Smooth muscle cell (in vitro differentiated cells): ENCODE measurements around the gene BCR. TPM values are rescaled to one million over a fixed set of nuclear protein-coding genes. Genes with fewer than 3 reads are reported as not detected.

Source experiments
- DNase-seq: peaks from one replicate; lab custom pipeline; 2025; ENCODE audit not compliant: unreplicated experiment; lab: John Stamatoyannopoulos, UW
- H2AFZ ChIP-seq: fragments of 200-600 bp; sonication (generic); 2 replicates; pipeline ENCODE4 v1.6.0; 2016; ENCODE audit warnings: antibody characterized with exemption, low read depth, mild to moderate bottlenecking
- H3F3A ChIP-seq: fragments of 200-600 bp; sonication (generic); 2 replicates; pipeline ENCODE4 v1.6.0; 2017; ENCODE audit warnings: antibody characterized with exemption, low read depth
- H3K27ac ChIP-seq: fragments of 200-600 bp; sonication (generic); 2 replicates; pipeline ENCODE4 v1.5.1; 2016; ENCODE audit warnings: low read depth, mild to moderate bottlenecking
- H3K27me3 ChIP-seq: fragments of 200-600 bp; sonication (generic); 2 replicates; pipeline ENCODE4 v1.6.1; 2016; ENCODE audit warnings: low read depth, mild to moderate bottlenecking
- H3K36me3 ChIP-seq: fragments of 200-600 bp; sonication (generic); 2 replicates; pipeline ENCODE4 v1.5.1; 2016; ENCODE audit warnings: low read depth
- H3K4me1 ChIP-seq: fragments of 200-600 bp; sonication (generic); 2 replicates; pipeline ENCODE4 v1.5.1; 2016; ENCODE audit warnings: low read depth
- H3K4me2 ChIP-seq: fragments of 200-600 bp; sonication (generic); 2 replicates; pipeline ENCODE4 v1.6.0; 2016; ENCODE audit warnings: mild to moderate bottlenecking
- H3K4me3 ChIP-seq: fragments of 200-600 bp; sonication (generic); 2 replicates; pipeline ENCODE4 v1.5.1; 2016; ENCODE audit warnings: mild to moderate bottlenecking
- H3K79me2 ChIP-seq: fragments of 200-600 bp; sonication (generic); 2 replicates; pipeline ENCODE4 v1.6.0; 2016; ENCODE audit warnings: low read depth, mild to moderate bottlenecking
- H3K9ac ChIP-seq: fragments of 200-600 bp; sonication (generic); 2 replicates; pipeline ENCODE4 v1.6.0; 2016; ENCODE audit warnings: low read depth
- H3K9me3 ChIP-seq: fragments of 200-600 bp; sonication (generic); replicated peaks from 2 replicates; pipeline ENCODE4 v1.5.1; 2016; ENCODE audit warnings: low read depth
- H4K20me1 ChIP-seq: fragments of 200-600 bp; sonication (generic); 2 replicates; pipeline ENCODE4 v1.6.0; 2016; ENCODE audit warnings: low read depth
- CTCF ChIP-seq: fragments of 200-600 bp; sonication (generic); IDR thresholded peaks from 2 replicates; pipeline ENCODE4 v1.5.1; 2017; ENCODE audit warnings: borderline replicate concordance, mild to moderate bottlenecking, antibody characterized with exemption; ENCODE audit not compliant: insufficient read depth, poor library complexity, severe bottlenecking
- WGBS: methylation state at CpG from one replicate; pipeline ENCODE4 v1.1.7; 2016; ENCODE audit warnings: low lambda C conversion rate; 5-methylcytosine and 5-hydroxymethylcytosine counted together
- polyA plus RNA-seq: library from polyadenylated mRNA; unstranded; fragments of >200 nt; fragmentation: Nextera tagmentation; extraction: Ambion mirVana; gene quantifications from 2 replicates; pipeline ENCODE4 v1.2.1, GENCODE V29; 2016
- total RNA-seq: library from RNA; depleted of rRNA; stranded (reverse); fragments of >200 nt; gene quantifications from 2 replicates; pipeline ENCODE4 v1.2.3, GENCODE V29; 2014

BCR gene
- total and polyA plus RNA-seq, 2 experiments from 2014 or later = 11.1 to 13.4 TPM

GRCh38 chr22:23273445-23274145, 93.3 kb downstream of the BCR start:
- DNase-seq = no peak
- no peak overlapping the region for H2AFZ ChIP-seq
- H3K9me3 ChIP-seq = no peaks in the 10 kb centered on the region
- no peak overlapping the region for H3K9ac ChIP-seq
- no peak for TF ChIP-seq CTCF
- no peaks in the 10 kb centered on the region for H4K20me1 ChIP-seq
- H3K27me3 ChIP-seq = no peaks in the 10 kb centered on the region
- no peak overlapping the region for H3K27ac ChIP-seq
- no peaks in the 10 kb centered on the region for H3K79me2 ChIP-seq
- WGBS = 97% methylated on average over 10 of the region's 10 CpGs
- H3K4me3 ChIP-seq = no peak overlapping the region
- H3K4me1 ChIP-seq = peaks cover 4% of the 10 kb centered on the region
- H3K36me3 ChIP-seq = no peaks in the 10 kb centered on the region
- no peaks in the 10 kb centered on the region for H3F3A ChIP-seq
- H3K4me2 ChIP-seq = no peak overlapping the region

DNA sequence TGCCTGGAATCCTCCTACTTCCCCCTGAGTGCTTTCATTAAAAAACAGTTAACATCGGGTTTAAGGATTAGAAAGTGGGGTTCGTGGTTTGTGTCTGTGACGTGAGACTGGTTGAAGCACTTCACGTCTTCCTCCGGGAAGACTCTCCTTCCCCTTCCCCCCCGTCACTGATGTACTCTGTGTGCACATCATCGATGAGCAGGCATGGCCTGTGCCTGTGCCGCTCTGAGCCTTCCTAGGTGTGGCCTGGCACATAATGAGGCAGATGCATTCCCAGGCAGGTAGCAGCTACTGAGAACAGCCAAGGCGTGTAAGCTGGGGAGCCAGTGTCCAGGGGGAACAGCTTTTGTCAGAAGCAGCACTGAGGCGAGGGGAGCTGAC, 93.8 kb downstream of the BCR start:
- peaks cover 4% of the 10 kb centered on the region for H3K4me1 ChIP-seq
- H3K27ac ChIP-seq = no peak overlapping the region
- H3K4me3 ChIP-seq = no peak overlapping the region
- H3K4me2 ChIP-seq = no peak overlapping the region
- DNase-seq = no peak
- H3K9ac ChIP-seq = no peak overlapping the region
- no peaks in the 10 kb centered on the region for H4K20me1 ChIP-seq
- TF ChIP-seq CTCF = no peak
- no peaks in the 10 kb centered on the region for H3K9me3 ChIP-seq
- no peaks in the 10 kb centered on the region for H3K36me3 ChIP-seq
- no peaks in the 10 kb centered on the region for H3K79me2 ChIP-seq
- no peak overlapping the region for H2AFZ ChIP-seq
- H3K27me3 ChIP-seq = no peaks in the 10 kb centered on the region
- H3F3A ChIP-seq = no peaks in the 10 kb centered on the region
- 73% methylated on average over 10 of the region's 10 CpGs for WGBS

- Histone ChIP-seq H3F3A (no peaks in the 10 kb centered on the region), H3K9me3 (no peaks in the 10 kb centered on the region), H3K36me3 (no peaks in the 10 kb centered on the region), H3K27ac (no peak overlapping the region), H2AFZ (no peak overlapping the region), H3K4me2 (no peak overlapping the region), H4K20me1 (no peaks in the 10 kb centered on the region), H3K79me2 (no peaks in the 10 kb centered on the region), H3K9ac (no peak overlapping the region), H3K4me3 (no peak overlapping the region), H3K27me3 (no peaks in the 10 kb centered on the region), H3K4me1 (peaks cover 4% of the 10 kb centered on the region)
- 95% methylated on average over 15 of the region's 15 CpGs for WGBS
- no peak for DNase-seq
- TF ChIP-seq CTCF = no peak
Observed at GRCh38 chr22:23274891-23275694, 94.8 kb downstream of the BCR start.
